Measurements from ENCODE around the gene SPATS1.

- no peak for TF ChIP-seq GATA3 (IDR thresholded peaks at IDR 0.05; ENCODE audit: low read depth, low read length)
- no peak for TF ChIP-seq GATA2 (IDR thresholded peaks at IDR 0.05; ENCODE audit: low read depth, low read length)
These were observed 49.6 kb upstream of the SPATS1 start for GRCh38 chr6:44292661-44293365.
